Activated CD8-positive, alpha-beta T cell treated with anti-CD3 and anti-CD28 coated beads for 36 hours (primary cell): ENCODE data around the gene CSRNP3. TPM values are rescaled to one million over a fixed set of nuclear protein-coding genes. Genes with fewer than 3 reads are reported as not detected.
"Not testable (repeated sequence)": the region's sequence is repeated elsewhere in the genome, so short reads cannot be mapped to it uniquely, and the experiment has no call there.

Experiments
- ATAC-seq: fragments of 200-7000 bp; cut with Tn5 transposase; one replicate; pipeline ENCODE4 v1.10.0; 2021; ENCODE audit warnings: mild to moderate bottlenecking, moderate library complexity
- CTCF ChIA-PET: fragments of 350-600 bp; sonication (Branson Sonifier 250); formaldehyde crosslinking; loops from one replicate; lab custom pipeline; 2021; ENCODE audit warnings: antibody characterized with exemption; lab: Charles Lee
- POLR2A ChIA-PET: fragments of 350-600 bp; sonication (Branson Sonifier 250); formaldehyde crosslinking; loops from one replicate; lab custom pipeline; 2021; ENCODE audit warnings: antibody characterized with exemption; lab: Charles Lee
- DNase-seq: peaks from one replicate; pipeline ENCODE4 v3.0.0-alpha.2; 2020
- H3K27ac Mint-ChIP-seq: one replicate; pipeline ENCODE4 v1.8.0; 2021; ENCODE audit warnings: mild to moderate bottlenecking, mixed read lengths
- H3K27me3 Mint-ChIP-seq: one replicate; pipeline ENCODE4 v1.8.0; 2021; ENCODE audit warnings: mixed read lengths
- H3K36me3 Mint-ChIP-seq: one replicate; pipeline ENCODE4 v1.8.0; 2021; ENCODE audit warnings: low read depth, mixed read lengths
- H3K4me1 Mint-ChIP-seq: one replicate; pipeline ENCODE4 v1.8.0; 2021; ENCODE audit warnings: low read depth, mixed read lengths
- H3K4me3 Mint-ChIP-seq: one replicate; pipeline ENCODE4 v1.8.0; 2021; ENCODE audit warnings: mild to moderate bottlenecking, moderate library complexity, mixed read lengths
- H3K9me3 Mint-ChIP-seq: one replicate; pipeline ENCODE4 v1.8.0; 2021; ENCODE audit warnings: mixed read lengths
- CTCF ChIP-seq: fragments of 200-600 bp; IDR thresholded peaks from one replicate; pipeline ENCODE4 v1.8.0; 2022; ENCODE audit warnings: antibody characterized with exemption, mild to moderate bottlenecking
- intact Hi-C: fragments of 100-400 bp; cut with micrococcal nuclease; formaldehyde crosslinking; loops from one replicate; pipeline ENCODE4 v1.10.0; 2022
- total RNA-seq, 2 experiments: library from RNA; stranded (reverse); gene quantifications; one replicate each; pipeline ENCODE4 v1.2.3, GENCODE V29; 2021

Gene CSRNP3
- total RNA-seq, 2 experiments from 2014 or later: not detected

GRCh38 chr2:165662720-165663119 is 193.2 kb downstream of the CSRNP3 start:
- ChIA-PET POLR2A (no interaction called here), CTCF (no interaction called here)
- H3K27me3 Mint-ChIP-seq: peaks cover 5% of the 10 kb centered on the region
- no peak overlapping the region for H3K27ac Mint-ChIP-seq
- no peak for ATAC-seq
- H3K4me3 Mint-ChIP-seq: no peak overlapping the region
- no peak for DNase-seq
- H3K36me3 Mint-ChIP-seq: no peaks in the 10 kb centered on the region
- intact Hi-C loops: no loop called here
- no peak for TF ChIP-seq CTCF
- H3K9me3 Mint-ChIP-seq: no peaks in the 10 kb centered on the region
- no peaks in the 10 kb centered on the region for H3K4me1 Mint-ChIP-seq

- Mint-ChIP-seq H3K27ac (no peak overlapping the region), H3K36me3 (no peaks in the 10 kb centered on the region), H3K4me3 (no peak overlapping the region), H3K9me3 (peaks cover 2% of the 10 kb centered on the region), H3K27me3 (peaks cover 5% of the 10 kb centered on the region), H3K4me1 (no peaks in the 10 kb centered on the region)
- TF ChIP-seq CTCF: no peak
- CTCF ChIA-PET: no interaction called here
- DNase-seq: no peak
- intact Hi-C loops: no loop called here
- ATAC-seq: no peak
- POLR2A ChIA-PET: no interaction called here
Measured at GRCh38 chr2:165665614-165666013, 196.1 kb downstream of the CSRNP3 start.

- H3K4me3 Mint-ChIP-seq, DNase-seq, H3K27me3 Mint-ChIP-seq, ATAC-seq, H3K9me3 Mint-ChIP-seq, CTCF ChIA-PET, H3K27ac Mint-ChIP-seq, POLR2A ChIA-PET, H3K4me1 Mint-ChIP-seq, H3K36me3 Mint-ChIP-seq, intact Hi-C loops: not testable (repeated sequence)
Measured at GRCh38 chr2:165666073-165666472, 196.6 kb downstream of the CSRNP3 start.

GRCh38 chr2:165666605-165667004 is 197.1 kb downstream of the CSRNP3 start:
- Mint-ChIP-seq H3K27ac (no peak overlapping the region), H3K27me3 (peaks cover 1% of the 10 kb centered on the region), H3K9me3 (peaks cover 2% of the 10 kb centered on the region), H3K36me3 (no peaks in the 10 kb centered on the region), H3K4me3 (no peak overlapping the region), H3K4me1 (no peaks in the 10 kb centered on the region)
- POLR2A ChIA-PET: no interaction called here
- no peak for ATAC-seq
- intact Hi-C loops: no loop called here
- CTCF ChIA-PET: no interaction called here
- no peak for TF ChIP-seq CTCF
- DNase-seq: no peak

GRCh38 chr2:165667375-165667774 is 197.9 kb downstream of the CSRNP3 start:
- H3K4me1 Mint-ChIP-seq: no peaks in the 10 kb centered on the region
- H3K27me3 Mint-ChIP-seq: peaks cover 1% of the 10 kb centered on the region
- POLR2A ChIA-PET: no interaction called here
- no peak overlapping the region for H3K4me3 Mint-ChIP-seq
- no peak overlapping the region for H3K27ac Mint-ChIP-seq
- peaks cover 2% of the 10 kb centered on the region for H3K9me3 Mint-ChIP-seq
- intact Hi-C loops: no loop called here
- no peak for ATAC-seq
- DNase-seq: no peak
- CTCF ChIA-PET: interaction anchor here (1.1 kb wide), 1 partner anchor 207 kb away, joined by 3 read pairs; no protein-coding TSS in a partner anchor
- H3K36me3 Mint-ChIP-seq: no peaks in the 10 kb centered on the region
- TF ChIP-seq CTCF: no peak

GRCh38 chr2:165674780-165675179 is 205.3 kb downstream of the CSRNP3 start:
- Mint-ChIP-seq H3K36me3 (no peaks in the 10 kb centered on the region), H3K27me3 (no peaks in the 10 kb centered on the region), H3K4me3 (no peak overlapping the region), H3K4me1 (no peaks in the 10 kb centered on the region), H3K27ac (no peak overlapping the region), H3K9me3 (no peaks in the 10 kb centered on the region)
- intact Hi-C loops: no loop called here
- ATAC-seq (no peak), DNase-seq (no peak)
- ChIA-PET CTCF (no interaction called here), POLR2A (no interaction called here)
- no peak for TF ChIP-seq CTCF
